Small intestine (tissue), 7 donors: ENCODE results near the gene AKR1E2. TPM values are rescaled to one million over a fixed set of nuclear protein-coding genes. Genes with fewer than 3 reads are reported as not detected.

Source experiments
- DNase-seq, 2 donors: peaks; one replicate each; pipeline versions ENCODE4 v3.0.0 to v3.0.0-alpha.2; 2013
- FAIRE-seq: peaks from 2 replicates; lab custom pipeline; 2012; peaks lifted over from hg19 to GRCh38; lab: Jason Lieb, UNC
- H3K27ac ChIP-seq, 3 donors: one replicate each; pipeline ENCODE4 v1.5.1; 2013; ENCODE audit warnings: low read length in 2 of 3, mild to moderate bottlenecking in 2 of 3, control low read depth in 1 of 3, inconsistent platforms in 1 of 3, low read depth in 1 of 3, moderate library complexity in 1 of 3
- H3K27me3 ChIP-seq, 3 donors: one replicate each; pipeline ENCODE4 v1.6.1; 2013; ENCODE audit warnings: low read length in 3 of 3, inconsistent platforms in 1 of 3; ENCODE audit not compliant: control insufficient read depth in 3 of 3, insufficient read depth in 3 of 3
- H3K36me3 ChIP-seq, 3 donors: one replicate each; pipeline ENCODE4 v1.6.1; 2013; ENCODE audit warnings: low read length in 3 of 3, inconsistent platforms in 1 of 3, low read depth in 1 of 3, mild to moderate bottlenecking in 1 of 3, moderate library complexity in 1 of 3; ENCODE audit not compliant: control insufficient read depth in 3 of 3, insufficient read depth in 2 of 3
- H3K4me1 ChIP-seq, 3 donors: one replicate each; pipeline ENCODE4 v1.6.1; 2013; ENCODE audit warnings: low read length in 2 of 3, inconsistent platforms in 1 of 3, low read depth in 1 of 3, mild to moderate bottlenecking in 1 of 3, moderate library complexity in 1 of 3; ENCODE audit not compliant: control insufficient read depth in 3 of 3, insufficient read depth in 2 of 3
- H3K4me3 ChIP-seq, 3 donors: one replicate each; pipeline ENCODE4 v1.5.1; 2013; ENCODE audit warnings: low read length in 3 of 3, control low read depth in 1 of 3, inconsistent platforms in 1 of 3, low read depth in 1 of 3, mild to moderate bottlenecking in 1 of 3, moderate library complexity in 1 of 3
- H3K9me3 ChIP-seq, 2 donors: one replicate each; pipeline ENCODE4 v1.6.1; 2013; ENCODE audit warnings: low read depth in 1 of 2, low read length in 1 of 2; ENCODE audit not compliant: control insufficient read depth in 2 of 2, insufficient read depth in 1 of 2
- WGBS, 3 donors: extraction: QIAGEN DNeasy Blood & Tissue Kit; methylation state at CpG; one replicate each; pipeline ENCODE4 v1.1.7; 2013; 5-methylcytosine and 5-hydroxymethylcytosine counted together
- polyA plus RNA-seq, 4 donors: library from polyadenylated mRNA; stranded (reverse) in 3 of 4; unstranded in 1 of 4; fragments of 200-250 nt in 3 of 4; fragments of 120-200 nt in 1 of 4; gene quantifications; one replicate each; pipeline versions ENCODE4 v1.2.1 to v1.2.3, GENCODE V29; 2013
- donor health status: healthy with polysubstance abuse.
- donor health status: control.
- donor health status: control.
- donor health status: Bipolar disorder and iron deficiency.
- donor health status: healthy.

AKR1E2 gene
- polyA plus RNA-seq, 4 donors: 0.89 to 3.2 (median 1.8) TPM; not detected in 1

- no peaks in the 10 kb centered on the region for H3K36me3 ChIP-seq
- H3K9me3 ChIP-seq: peaks cover 0 to 4% of the 10 kb centered on the region in 2 donors
- FAIRE-seq (no peak), DNase-seq (no peak)
- no peak overlapping the region for H3K4me3 ChIP-seq
- no peak overlapping the region for H3K27ac ChIP-seq
- WGBS, 3 donors: 68 to 83% (median 71%) methylated on average over 8 of the region's 8 CpGs
- H3K4me1 ChIP-seq: no peaks in the 10 kb centered on the region
- peaks cover 0 to 10% (median 0%) of the 10 kb centered on the region in 3 donors for H3K27me3 ChIP-seq
Observed at GRCh38 chr10:4828005-4828404, 2.0 kb downstream of the AKR1E2 start.

- FAIRE-seq (no peak), DNase-seq (no peak)
- H3K4me1 ChIP-seq: no peaks in the 10 kb centered on the region
- H3K36me3 ChIP-seq: peaks cover 0 to 6% (median 0%) of the 10 kb centered on the region in 3 donors
- peaks cover 0 to 5% (median 0%) of the 10 kb centered on the region in 3 donors for H3K27me3 ChIP-seq
- no peak overlapping the region for H3K4me3 ChIP-seq
- no peak overlapping the region for H3K27ac ChIP-seq
- WGBS, 3 donors: 87 to 95% (median 91%) methylated on average over 8 of the region's 8 CpGs
- peaks cover 0 to 4% of the 10 kb centered on the region in 2 donors for H3K9me3 ChIP-seq
Observed at GRCh38 chr10:4830551-4830950, 4.5 kb downstream of the AKR1E2 start.

- FAIRE-seq (no peak), DNase-seq (no peak)
- no peak overlapping the region for H3K27ac ChIP-seq
- no peak overlapping the region for H3K4me3 ChIP-seq
- peaks cover 0 to 7% (median 0%) of the 10 kb centered on the region in 3 donors for H3K36me3 ChIP-seq
- no peaks in the 10 kb centered on the region for H3K4me1 ChIP-seq
- WGBS, 3 donors: 80 to 84% (median 82%) methylated on average over 5 of the region's 5 CpGs
- no peaks in the 10 kb centered on the region for H3K27me3 ChIP-seq
- no peaks in the 10 kb centered on the region for H3K9me3 ChIP-seq
Observed at GRCh38 chr10:4831091-4831490, 5.1 kb downstream of the AKR1E2 start.

GRCh38 chr10:4833286-4833685, 7.3 kb downstream of the AKR1E2 start:
- no peak for FAIRE-seq
- no peaks in the 10 kb centered on the region for H3K27me3 ChIP-seq
- H3K4me3 ChIP-seq: no peak overlapping the region
- DNase-seq: no peak
- H3K36me3 ChIP-seq: peaks cover 0 to 18% (median 0%) of the 10 kb centered on the region in 3 donors
- no peaks in the 10 kb centered on the region for H3K4me1 ChIP-seq
- WGBS, 3 donors: 91 to 95% (median 94%) methylated on average over 7 of the region's 7 CpGs
- H3K9me3 ChIP-seq: no peaks in the 10 kb centered on the region
- no peak overlapping the region for H3K27ac ChIP-seq

- H3K4me3 ChIP-seq: no peak overlapping the region
- FAIRE-seq (no peak), DNase-seq (no peak)
- H3K36me3 ChIP-seq: peaks cover 0 to 18% (median 0%) of the 10 kb centered on the region in 3 donors
- H3K27me3 ChIP-seq: no peaks in the 10 kb centered on the region
- no peaks in the 10 kb centered on the region for H3K9me3 ChIP-seq
- no peaks in the 10 kb centered on the region for H3K4me1 ChIP-seq
- H3K27ac ChIP-seq: no peak overlapping the region
- WGBS, 3 donors: 89 to 92% (median 92%) methylated on average over 4 of the region's 4 CpGs
Observed at GRCh38 chr10:4834898-4835405, 8.9 kb downstream of the AKR1E2 start.

- WGBS, 3 donors: 68 to 86% (median 69%) methylated on average over 5 of the region's 5 CpGs
- no peaks in the 10 kb centered on the region for H3K4me1 ChIP-seq
- peaks cover 0 to 18% (median 0%) of the 10 kb centered on the region in 3 donors for H3K36me3 ChIP-seq
- H3K27me3 ChIP-seq: no peaks in the 10 kb centered on the region
- DNase-seq (no peak), FAIRE-seq (no peak)
- H3K4me3 ChIP-seq: no peak overlapping the region
- no peaks in the 10 kb centered on the region for H3K9me3 ChIP-seq
- no peak overlapping the region for H3K27ac ChIP-seq
Observed at GRCh38 chr10:4835494-4835918, 9.5 kb downstream of the AKR1E2 start.

- WGBS, 3 donors: 81 to 95% (median 93%) methylated on average over 8 of the region's 8 CpGs
- Histone ChIP-seq H3K27me3 (no peaks in the 10 kb centered on the region), H3K9me3 (no peaks in the 10 kb centered on the region), H3K4me1 (no peaks in the 10 kb centered on the region), H3K4me3 (no peak overlapping the region), H3K27ac (no peak overlapping the region), H3K36me3 (peaks cover 0 to 18% (median 0%) of the 10 kb centered on the region in 3 donors)
- no peak for DNase-seq
- no peak for FAIRE-seq
Observed at GRCh38 chr10:4836416-4836969, 10.5 kb downstream of the AKR1E2 start.

GRCh38 chr10:4837551-4837950, 11.5 kb downstream of the AKR1E2 start:
- H3K4me1 ChIP-seq: no peaks in the 10 kb centered on the region
- peaks cover 0 to 18% (median 0%) of the 10 kb centered on the region in 3 donors for H3K36me3 ChIP-seq
- DNase-seq (no peak), FAIRE-seq (no peak)
- 90 to 92% (median 91%) methylated on average over 1 of the region's 1 CpG for WGBS, 3 donors
- no peaks in the 10 kb centered on the region for H3K27me3 ChIP-seq
- H3K4me3 ChIP-seq: no peak overlapping the region
- no peak overlapping the region for H3K27ac ChIP-seq
- no peaks in the 10 kb centered on the region for H3K9me3 ChIP-seq
